ENCODE measurements around the gene NEUROD2. TPM values are rescaled to one million over a fixed set of nuclear protein-coding genes. Genes with fewer than 3 reads are reported as not detected.

The NEUROD2 gene
- total and polyA plus RNA-seq, 2 donors (not counting 3 experiments of a cell fraction or from before 2014, with no cell fraction given), result not detected

DNA sequence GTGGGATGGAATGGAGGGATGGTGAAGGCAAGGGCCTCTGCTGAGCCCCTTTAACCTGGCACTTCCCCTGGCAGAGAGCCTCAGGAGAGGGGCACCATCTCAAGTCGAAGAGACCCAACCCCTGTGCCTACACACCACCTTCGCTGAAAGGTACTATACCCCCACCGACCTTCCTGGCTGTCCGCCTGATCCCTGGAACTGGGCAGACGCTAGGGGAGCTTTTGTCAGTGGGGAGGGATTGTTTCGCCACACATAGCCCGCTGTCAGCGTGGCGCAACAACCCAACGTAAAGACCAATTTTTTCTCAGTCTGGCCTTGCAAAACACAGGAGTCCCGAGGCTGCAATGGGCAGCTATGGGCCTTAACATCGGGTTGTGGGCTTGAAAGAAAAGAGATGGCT is 22.2 kb upstream of the NEUROD2 start:
- H3K27ac ChIP-seq (ENCODE audit: insufficient read depth, low read depth, low read length), result no peak overlapping the region
- DNase-seq (ENCODE audit: low read depth, low spot score), result no peak
- TF ChIP-seq POLR2AphosphoS5 (IDR thresholded peaks at IDR 0.05; ENCODE audit: insufficient read depth, low read depth, low read length) (no peak), FOS (IDR thresholded peaks at IDR 0.05; ENCODE audit: borderline replicate concordance, insufficient read depth, low read length) (no peak), MYC (IDR thresholded peaks at IDR 0.05; ENCODE audit: low read depth, low read length) (no peak), POLR2A (IDR thresholded peaks at IDR 0.05; ENCODE audit: low read depth, low read length) (no peak), EZH2 (IDR thresholded peaks at IDR 0.05; ENCODE audit: borderline replicate concordance, low read depth, low read length, severe bottlenecking) (no peak), JUN (IDR thresholded peaks at IDR 0.05; ENCODE audit: borderline replicate concordance, insufficient read depth, insufficient read length, low read depth) (no peak), GATA2 (IDR thresholded peaks at IDR 0.05; ENCODE audit: insufficient read depth, insufficient read length, low read depth, low read length) (no peak)
- TF ChIP-seq, protein P1, sequence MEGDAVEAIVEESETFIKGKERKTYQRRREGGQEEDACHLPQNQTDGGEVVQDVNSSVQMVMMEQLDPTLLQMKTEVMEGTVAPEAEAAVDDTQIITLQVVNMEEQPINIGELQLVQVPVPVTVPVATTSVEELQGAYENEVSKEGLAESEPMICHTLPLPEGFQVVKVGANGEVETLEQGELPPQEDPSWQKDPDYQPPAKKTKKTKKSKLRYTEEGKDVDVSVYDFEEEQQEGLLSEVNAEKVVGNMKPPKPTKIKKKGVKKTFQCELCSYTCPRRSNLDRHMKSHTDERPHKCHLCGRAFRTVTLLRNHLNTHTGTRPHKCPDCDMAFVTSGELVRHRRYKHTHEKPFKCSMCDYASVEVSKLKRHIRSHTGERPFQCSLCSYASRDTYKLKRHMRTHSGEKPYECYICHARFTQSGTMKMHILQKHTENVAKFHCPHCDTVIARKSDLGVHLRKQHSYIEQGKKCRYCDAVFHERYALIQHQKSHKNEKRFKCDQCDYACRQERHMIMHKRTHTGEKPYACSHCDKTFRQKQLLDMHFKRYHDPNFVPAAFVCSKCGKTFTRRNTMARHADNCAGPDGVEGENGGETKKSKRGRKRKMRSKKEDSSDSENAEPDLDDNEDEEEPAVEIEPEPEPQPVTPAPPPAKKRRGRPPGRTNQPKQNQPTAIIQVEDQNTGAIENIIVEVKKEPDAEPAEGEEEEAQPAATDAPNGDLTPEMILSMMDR (IDR thresholded peaks at IDR 0.05; ENCODE audit: extremely low read depth in 1 of 2, insufficient read depth in 1 of 2, low read depth in 1 of 2, low read length in 2 of 2), result no peak
- TF ChIP-seq, protein P2, sequence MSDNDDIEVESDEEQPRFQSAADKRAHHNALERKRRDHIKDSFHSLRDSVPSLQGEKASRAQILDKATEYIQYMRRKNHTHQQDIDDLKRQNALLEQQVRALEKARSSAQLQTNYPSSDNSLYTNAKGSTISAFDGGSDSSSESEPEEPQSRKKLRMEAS (IDR thresholded peaks at IDR 0.05; ENCODE audit: insufficient read depth, insufficient read length), result no peak
- POLR2A ChIA-PET, result no interaction called here
- H3K4me1 ChIP-seq (ENCODE audit: control insufficient read depth, extremely low read depth, insufficient read depth, low read length), result no peaks in the 10 kb centered on the region
- H3K9me1 ChIP-seq (replicated peaks; ENCODE audit: control insufficient read depth, extremely low read depth, insufficient read depth, low read length), result no peaks in the 10 kb centered on the region
- dilution Hi-C loops (cut with MboI; ENCODE audit: extremely low pct_ligation_motif_present, low sequenced_read_pairs) (loop anchor here (10.0 kb wide), 1 partner anchor 115 kb away; no protein-coding TSS in a partner anchor), intact Hi-C loops (cut with micrococcal nuclease) (loop anchor here (10.0 kb wide), 1 partner anchor 325 kb away; no protein-coding TSS in a partner anchor)
- H3K36me3 ChIP-seq (ENCODE audit: control insufficient read depth in 2 of 2, extremely low read depth in 1 of 2, insufficient read depth in 2 of 2, low read length in 2 of 2), result no peaks in the 10 kb centered on the region
- H3K9me3 ChIP-seq (replicated peaks; ENCODE audit: control insufficient read depth, insufficient read depth, low read length), result no peaks in the 10 kb centered on the region
- no peak overlapping the region for H3K4me3 ChIP-seq (replicated peaks in 1 of 3; ENCODE audit: insufficient read depth in 1 of 3, low read depth in 1 of 3, low read length in 3 of 3)
- peaks cover 51 to 60% of the 10 kb centered on the region in 2 experiments for H3K27me3 ChIP-seq (ENCODE audit: control insufficient read depth in 2 of 2, insufficient read depth in 2 of 2, low read length in 2 of 2)
- H2AFZ ChIP-seq (ENCODE audit: low read depth, low read length), result no peak overlapping the region
- H3K4me2 ChIP-seq (ENCODE audit: insufficient read depth, low read length), result no peak overlapping the region
- H4K20me1 ChIP-seq (replicated peaks; ENCODE audit: control insufficient read depth, extremely low read depth, insufficient read depth, low read length), result no peaks in the 10 kb centered on the region
- H3K79me2 ChIP-seq (ENCODE audit: control insufficient read depth, insufficient read depth, low read length), result no peaks in the 10 kb centered on the region
- no TSS peak for BruUV-seq (replicated peaks)
- CTCF ChIA-PET, result interaction anchor here (1.0 to 6.4 kb wide), 3 partner anchors 9 to 82 kb away, joined by 3 to 141 read pairs (median 4); no protein-coding TSS in a partner anchor
- no peak for FAIRE-seq
- H3K9ac ChIP-seq (replicated peaks; ENCODE audit: extremely low read depth, insufficient read depth, low read length), result no peak overlapping the region

Measured in endothelial cell of umbilical vein (primary cell).